HG03521 (cell line): Measurements from ENCODE around the gene ARHGEF6.
"Not testable (repeated sequence)": the region's sequence is repeated elsewhere in the genome, so short reads cannot be mapped to it uniquely, and the experiment has no call there.

Experiments used
- ATAC-seq: cut with Tn5 transposase; IDR thresholded peaks from one replicate; pipeline ENCODE4 v1.9.1; 2021; ENCODE audit warnings: mild to moderate bottlenecking, moderate library complexity; ENCODE audit not compliant: unreplicated experiment

The ARHGEF6 gene

GRCh38 chrX:136783159-136783558 lies 2.4 kb upstream of the ARHGEF6 start:
- no peak for ATAC-seq

- no peak for ATAC-seq
Observed at GRCh38 chrX:136781180-136781797, 557 bp upstream of the ARHGEF6 start.

GRCh38 chrX:136780241-136780640 lies 491 bp downstream of the ARHGEF6 start:
- no peak for ATAC-seq

GRCh38 chrX:136779346-136779781 lies 1.4 kb downstream of the ARHGEF6 start:
- no peak for ATAC-seq

DNA sequence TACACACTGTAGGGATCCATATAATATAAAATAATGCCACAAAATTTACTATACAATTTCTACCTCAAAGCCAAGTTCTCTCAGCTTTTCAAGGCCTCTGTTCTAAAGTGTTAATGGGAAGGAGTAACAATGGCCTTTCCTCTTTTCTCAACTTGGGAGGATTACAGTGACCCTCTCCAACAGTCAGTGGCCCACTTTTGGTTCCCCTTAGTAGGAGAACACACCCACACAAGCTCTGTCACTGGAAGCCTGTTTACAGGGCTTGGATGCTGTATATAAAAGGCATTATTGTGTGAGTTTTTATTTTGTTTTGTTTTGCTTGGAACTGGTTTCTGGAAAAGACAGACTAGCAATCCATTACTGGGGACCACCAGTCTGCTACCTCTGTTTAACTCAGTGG lies 1.8 kb downstream of the ARHGEF6 start:
- no peak for ATAC-seq

- no peak for ATAC-seq
Observed at GRCh38 chrX:136778020-136778419, 2.7 kb downstream of the ARHGEF6 start.

DNA sequence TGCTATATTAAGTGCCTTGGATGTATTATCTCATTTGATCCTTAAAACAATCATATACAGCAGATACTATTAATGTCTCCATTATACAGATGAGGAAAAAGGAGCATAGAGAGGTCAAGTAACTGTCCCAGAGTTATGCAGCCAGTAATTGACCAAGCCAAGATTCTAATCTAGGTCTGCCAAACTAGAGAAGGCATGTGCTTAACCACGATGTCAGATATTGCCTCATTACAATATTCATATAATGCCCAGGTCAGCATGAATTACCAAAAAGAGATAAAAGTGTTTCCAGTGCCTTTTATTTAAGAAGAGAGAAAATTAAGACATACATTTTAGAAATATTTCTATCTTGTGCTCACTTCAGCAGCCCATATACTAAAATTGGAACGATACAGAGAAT lies 7.1 kb downstream of the ARHGEF6 start:
- no peak for ATAC-seq

- ATAC-seq: not testable (repeated sequence)
Observed at GRCh38 chrX:136771869-136772268, 8.9 kb downstream of the ARHGEF6 start.

- ATAC-seq: no peak
Observed at GRCh38 chrX:136768469-136769084, 12.2 kb downstream of the ARHGEF6 start.

DNA sequence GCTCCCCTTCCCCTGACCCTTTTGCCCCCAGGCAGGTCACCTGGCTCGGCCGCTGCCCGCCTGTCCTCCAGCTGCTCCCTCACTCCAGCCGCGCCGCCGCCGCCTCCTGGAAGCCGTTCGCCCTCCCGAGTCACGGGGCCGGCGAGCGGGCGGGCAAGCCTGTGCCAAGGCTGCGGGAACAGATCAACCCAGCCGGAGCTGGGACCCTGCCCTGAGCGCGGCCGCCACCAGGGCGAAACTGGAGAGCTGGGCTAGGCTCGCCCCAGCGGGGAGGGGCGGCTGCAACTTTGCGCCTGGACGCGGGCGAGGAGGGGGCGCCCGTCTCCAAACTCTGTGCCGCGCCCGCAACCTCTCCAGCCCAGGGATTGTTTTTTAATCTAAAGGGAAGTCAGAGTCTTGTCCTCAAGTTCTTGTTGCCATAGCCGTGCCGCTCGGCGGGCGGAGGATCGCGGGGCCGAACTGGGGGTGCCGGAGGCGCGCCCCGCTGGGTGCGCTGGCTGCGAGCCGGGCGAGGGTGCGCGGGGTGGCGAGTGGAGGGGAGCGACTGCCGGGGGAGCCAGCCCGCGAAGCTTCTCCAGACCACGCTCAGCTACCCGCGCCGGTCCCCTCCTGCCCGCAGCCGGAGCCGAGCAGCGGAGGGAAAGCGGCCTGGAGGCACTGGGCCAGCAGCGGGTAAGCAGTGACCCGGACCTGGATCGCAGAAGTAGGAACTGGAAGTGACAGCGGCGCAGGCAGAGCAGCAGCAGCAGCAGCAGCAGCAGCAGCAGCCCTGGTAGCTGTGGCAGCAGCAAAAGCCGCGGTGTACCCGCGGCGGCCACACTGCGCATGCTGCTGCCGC lies 13.4 kb downstream of the ARHGEF6 start:
- peak; percentile 75 for ATAC-seq

DNA sequence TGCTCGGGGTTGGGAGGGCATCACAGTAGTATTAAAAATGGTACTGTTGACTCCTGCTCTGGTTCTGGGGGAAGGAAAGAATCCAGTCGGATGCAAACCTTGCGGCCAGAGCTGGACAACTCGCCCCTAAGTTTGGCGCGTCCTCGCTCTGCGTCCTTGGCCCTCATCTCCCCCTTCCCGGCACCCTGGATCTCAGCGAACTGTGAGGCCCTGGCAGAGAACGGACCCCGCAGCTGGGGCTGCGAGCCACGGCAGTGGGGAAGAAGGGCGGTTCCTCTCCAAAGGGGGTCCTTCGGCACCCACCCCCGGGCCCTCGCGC lies 14.0 kb downstream of the ARHGEF6 start:
- ATAC-seq: no peak

DNA sequence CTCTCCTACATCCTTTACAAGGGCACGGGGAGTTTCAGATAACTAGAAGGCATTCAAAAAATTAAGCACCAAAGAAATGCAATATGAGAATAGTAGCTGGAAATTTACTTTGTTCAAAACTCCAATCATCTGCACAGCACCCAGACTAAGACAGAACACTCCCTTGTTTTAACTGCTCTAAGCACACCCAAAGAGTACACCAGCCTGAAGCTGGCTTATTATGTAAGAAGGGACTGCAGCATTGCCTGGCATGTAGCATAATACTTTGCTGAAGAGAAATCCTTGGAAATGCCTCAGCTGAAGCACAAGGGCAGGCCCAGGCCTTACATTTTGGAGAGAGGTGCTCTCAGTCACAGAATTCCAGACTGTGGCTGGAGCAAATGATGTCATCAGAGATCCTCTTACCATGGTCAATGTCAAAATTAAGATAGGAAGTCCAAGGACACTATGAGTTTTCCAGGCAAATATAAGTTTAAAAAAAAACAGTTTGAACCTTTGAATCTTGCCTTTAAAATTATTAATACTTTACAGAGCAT lies 14.8 kb downstream of the ARHGEF6 start:
- no peak for ATAC-seq

DNA sequence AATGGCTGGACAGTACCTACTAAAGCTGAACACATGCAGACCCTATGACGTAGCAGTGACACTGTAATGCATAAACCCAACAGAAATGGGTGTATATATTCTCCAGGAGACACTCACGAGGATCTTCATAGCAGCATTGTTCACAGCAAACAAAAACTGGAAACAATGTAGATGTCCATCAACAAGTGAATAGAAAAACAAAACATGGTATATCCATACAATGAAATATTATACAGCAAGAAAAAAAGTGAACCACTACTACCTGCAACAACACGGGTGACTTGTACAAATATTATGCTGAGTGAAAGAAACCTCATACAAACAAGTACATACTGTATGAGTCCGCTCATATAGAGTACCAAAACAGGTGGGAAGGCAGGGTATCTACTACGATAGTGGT lies 16.5 kb downstream of the ARHGEF6 start:
- no peak for ATAC-seq

GRCh38 chrX:136762820-136763452 lies 17.8 kb downstream of the ARHGEF6 start:
- ATAC-seq: no peak

DNA sequence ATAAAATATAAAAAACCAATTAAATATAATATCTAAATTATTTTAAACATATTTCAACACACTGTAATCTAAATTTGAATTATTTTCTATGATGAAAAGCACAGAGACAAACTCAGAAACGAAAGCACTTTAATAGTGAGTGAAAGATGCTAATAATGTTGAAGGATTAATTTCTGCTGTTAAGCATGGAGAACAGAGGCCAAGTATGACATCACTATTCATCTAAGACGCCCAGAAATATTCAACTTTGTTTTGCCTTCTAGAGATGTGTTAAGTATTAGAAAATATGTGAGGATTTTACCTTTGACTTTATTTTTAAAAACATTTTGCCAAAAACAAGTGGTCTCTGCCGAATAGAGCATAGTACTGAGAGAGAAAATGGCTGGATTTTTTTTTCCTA lies 19.3 kb downstream of the ARHGEF6 start:
- ATAC-seq: no peak

DNA sequence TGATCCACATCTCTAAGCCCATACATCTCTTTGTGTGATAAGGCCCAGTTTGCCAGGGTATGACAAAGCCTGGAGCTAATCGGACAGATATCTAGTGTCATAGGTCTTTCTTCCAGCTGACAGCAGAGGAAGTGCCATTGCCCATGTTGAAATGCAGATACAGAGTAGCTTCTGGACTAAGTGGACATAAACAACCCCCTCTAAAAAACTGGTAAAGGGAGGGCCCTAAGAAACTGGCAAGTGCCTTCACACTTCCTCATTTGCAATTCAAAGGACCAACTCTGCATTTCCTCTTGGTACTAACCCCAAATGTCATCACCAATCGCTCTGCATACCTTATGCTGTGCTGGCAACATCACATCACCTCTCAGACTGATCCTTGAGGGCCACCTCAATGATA lies 20.8 kb downstream of the ARHGEF6 start:
- ATAC-seq: peak; percentile 78

GRCh38 chrX:136755411-136755810 lies 25.3 kb downstream of the ARHGEF6 start:
- no peak for ATAC-seq

DNA sequence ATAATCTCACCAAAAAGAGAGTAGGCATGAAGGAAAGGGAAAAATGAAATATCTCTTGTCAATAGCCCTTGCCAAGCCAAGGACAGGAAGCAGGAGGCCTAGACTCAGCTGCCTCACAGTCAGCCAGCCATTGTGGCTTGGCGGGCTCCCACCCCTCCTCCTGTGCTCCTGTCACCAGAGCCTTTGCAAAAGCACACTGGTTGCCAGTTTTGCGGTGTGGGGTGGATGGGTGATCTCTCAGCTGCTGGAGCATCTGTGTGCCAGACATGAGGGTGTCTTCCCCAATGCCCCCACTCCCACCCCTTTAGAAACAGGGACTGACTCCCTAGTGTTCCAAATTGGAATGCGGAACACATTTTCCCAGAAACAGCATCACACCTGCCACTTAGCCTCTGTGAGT lies 26.1 kb downstream of the ARHGEF6 start:
- no peak for ATAC-seq

DNA sequence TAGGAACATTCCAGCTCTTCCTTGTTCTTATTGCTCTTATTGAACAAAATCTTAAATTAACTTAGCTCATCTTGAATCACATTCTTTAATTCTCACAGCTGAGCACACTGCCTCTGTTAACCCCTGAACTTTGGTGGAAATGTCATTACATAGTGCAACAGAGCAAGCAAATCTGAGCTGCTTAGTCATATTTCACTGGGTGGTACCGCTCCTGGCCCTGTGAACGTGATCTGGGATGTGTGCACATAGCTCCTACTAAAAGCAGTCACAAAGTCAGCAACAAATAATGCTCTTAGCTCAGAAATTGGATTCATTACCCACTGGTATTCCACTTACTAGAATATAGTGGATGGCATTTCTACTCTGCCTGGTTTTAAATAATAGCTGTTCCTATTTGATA lies 27.9 kb downstream of the ARHGEF6 start:
- no peak for ATAC-seq

- no peak for ATAC-seq
Observed at GRCh38 chrX:136752346-136752745, 28.4 kb downstream of the ARHGEF6 start.

DNA sequence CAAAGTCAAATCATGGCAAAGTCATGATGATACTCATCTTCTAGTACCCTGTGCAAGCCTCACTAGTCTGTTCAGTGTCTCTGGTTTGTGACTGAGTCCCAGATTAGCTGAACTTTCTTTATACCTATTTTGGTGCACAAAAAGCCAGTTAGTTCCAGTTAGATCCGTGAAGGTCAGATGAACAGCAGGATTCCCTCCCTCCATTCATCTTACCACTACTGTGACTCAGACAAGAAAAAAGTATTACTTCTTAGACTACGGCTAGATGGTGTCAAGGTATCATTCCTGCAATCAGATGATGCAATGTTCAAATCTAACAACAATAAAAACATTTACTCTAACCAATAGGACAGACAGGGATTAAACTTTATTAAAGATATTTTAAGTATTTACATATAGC lies 30.4 kb downstream of the ARHGEF6 start:
- no peak for ATAC-seq
